ENCODE results near the gene TBL2. TPM values are rescaled to one million over a fixed set of nuclear protein-coding genes. Genes with fewer than 3 reads are reported as not detected.
A peak's percentile ranks its signal among the peaks of the same experiment; 100 is the strongest.
"Not testable (repeated sequence)": the region's sequence is repeated elsewhere in the genome, so short reads cannot be mapped to it uniquely, and the experiment has no call there.

The TBL2 gene
- polyA plus RNA-seq, 4 donors = 37.0 to 46.1 (median 42.2) TPM

DNA sequence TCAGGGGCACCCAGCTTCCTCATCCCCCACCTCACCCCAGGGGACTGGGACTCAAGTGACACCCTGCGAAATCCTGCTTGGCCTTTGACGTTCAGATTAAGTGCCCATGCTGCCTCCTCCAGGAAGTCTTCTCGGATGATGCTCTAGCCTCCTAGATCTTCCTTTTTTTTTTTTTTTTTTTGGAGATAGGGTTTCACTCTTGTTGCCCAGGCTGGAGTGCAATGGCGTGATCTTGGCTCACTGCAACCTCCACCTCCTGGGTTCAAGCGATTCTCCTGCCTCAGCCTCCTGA is 29.3 kb upstream of the TBL2 start:
- not testable (repeated sequence) for DNase-seq (ENCODE audit: low read depth in 4 of 4, low spot score in 3 of 4)

- DNase-seq (ENCODE audit: low read depth in 4 of 4, low spot score in 3 of 4) = peak in 1 of 4 donors; percentile 41
Measured at GRCh38 chr7:73606801-73607691, 28.7 kb upstream of the TBL2 start.

DNA sequence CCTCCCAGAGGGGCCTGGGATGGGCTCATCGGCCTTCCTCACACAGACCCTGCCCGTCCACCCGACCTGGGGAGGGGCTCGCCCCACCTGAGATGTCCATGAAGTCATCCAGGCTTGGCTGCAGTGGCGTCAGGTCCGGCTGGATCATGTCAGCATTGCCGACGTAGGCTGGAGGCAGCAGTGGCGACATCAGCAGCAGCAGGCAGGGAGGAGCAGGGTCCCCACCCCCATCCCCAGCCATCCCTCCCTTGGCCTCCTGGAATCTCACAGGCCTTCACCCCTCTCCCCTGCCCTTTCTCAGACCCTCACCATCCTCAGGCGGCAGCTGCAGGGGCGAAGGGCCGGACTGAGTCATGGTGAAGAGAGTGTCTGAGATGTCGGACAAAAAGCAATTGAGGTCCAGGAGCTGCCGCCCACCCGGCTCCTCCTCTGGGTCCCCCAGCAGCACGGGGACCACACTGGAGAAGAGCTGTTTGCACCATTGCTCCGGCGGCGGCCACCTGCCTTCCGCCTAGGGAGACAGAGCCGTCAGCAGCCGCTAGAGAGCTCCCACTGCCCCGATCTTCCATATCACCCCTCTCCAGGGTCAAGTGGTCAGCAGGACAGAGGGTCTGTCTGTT is 27.3 kb upstream of the TBL2 start:
- no peak for DNase-seq (ENCODE audit: low read depth in 4 of 4, low spot score in 3 of 4)

DNA sequence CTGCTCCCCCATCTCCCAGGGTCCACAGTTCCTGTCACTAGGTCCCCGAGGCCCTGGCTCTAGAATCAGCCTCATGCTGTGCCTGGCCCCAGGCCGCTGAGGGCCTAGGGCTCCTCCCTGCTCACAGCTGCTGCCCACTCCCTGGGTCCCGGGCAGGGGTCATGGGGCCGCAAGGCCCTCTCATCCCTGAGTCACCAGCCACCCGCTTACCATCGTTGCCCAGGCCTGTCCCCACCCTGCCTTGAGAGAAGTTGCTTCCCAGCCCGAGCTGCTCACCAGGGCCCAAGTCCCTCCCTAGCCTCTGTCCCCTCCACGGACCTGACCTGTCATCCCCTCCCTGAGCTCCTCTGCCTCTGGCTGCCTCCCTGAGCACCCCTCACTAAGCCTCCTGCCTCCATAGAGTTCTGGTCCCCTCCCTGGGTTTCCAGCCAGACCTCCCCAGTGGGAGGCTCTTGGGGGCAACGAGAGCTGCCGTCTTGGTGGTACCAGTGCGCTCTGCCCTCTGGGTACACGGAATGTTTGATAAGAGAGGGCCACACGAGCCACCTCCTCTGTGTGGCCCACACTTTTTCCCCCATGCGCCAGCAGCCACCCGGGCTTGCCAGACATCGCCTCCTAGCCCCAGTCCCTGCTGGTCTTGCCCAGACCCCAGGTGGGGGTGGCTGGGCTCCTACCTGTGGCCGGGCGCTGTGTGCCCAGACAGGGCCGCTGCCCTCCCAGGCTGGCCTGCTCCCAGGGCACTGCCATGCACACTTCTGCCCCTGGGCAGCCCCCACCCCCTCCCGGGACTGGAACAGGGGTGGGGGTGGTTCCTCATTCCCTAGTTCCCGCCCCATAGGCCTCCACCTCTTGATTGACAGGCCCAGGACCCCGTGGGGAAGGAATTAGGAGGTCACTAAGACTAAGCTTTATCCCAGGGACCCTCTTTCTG is 24.6 kb upstream of the TBL2 start:
- DNase-seq (ENCODE audit: low read depth in 4 of 4, low spot score in 3 of 4) = no peak

DNA sequence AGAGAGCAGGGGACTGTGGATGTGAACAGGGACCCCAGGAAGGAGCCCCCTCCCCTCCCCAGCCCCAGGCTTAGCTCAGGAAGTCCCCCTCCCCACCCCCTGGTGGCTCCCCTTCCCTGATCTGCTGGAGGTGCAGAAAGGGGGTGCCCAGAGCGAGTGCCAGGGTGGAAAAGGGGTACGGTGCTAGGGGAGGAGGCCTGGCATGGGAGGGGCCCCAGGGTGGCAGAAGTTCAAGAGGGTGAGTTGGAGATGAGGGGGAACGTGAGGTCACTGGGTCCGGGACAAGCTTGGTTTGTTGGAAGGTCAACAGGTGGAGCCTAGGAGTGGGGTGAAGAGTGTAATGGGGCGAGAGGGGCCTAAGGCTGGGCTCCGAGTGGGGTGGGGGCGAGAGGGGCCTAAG is 21.5 kb upstream of the TBL2 start:
- DNase-seq (ENCODE audit: low read depth in 4 of 4, low spot score in 3 of 4) = no peak

GRCh38 chr7:73599151-73599882 is 20.9 kb upstream of the TBL2 start:
- no peak for DNase-seq (ENCODE audit: low read depth in 4 of 4, low spot score in 3 of 4)

DNA sequence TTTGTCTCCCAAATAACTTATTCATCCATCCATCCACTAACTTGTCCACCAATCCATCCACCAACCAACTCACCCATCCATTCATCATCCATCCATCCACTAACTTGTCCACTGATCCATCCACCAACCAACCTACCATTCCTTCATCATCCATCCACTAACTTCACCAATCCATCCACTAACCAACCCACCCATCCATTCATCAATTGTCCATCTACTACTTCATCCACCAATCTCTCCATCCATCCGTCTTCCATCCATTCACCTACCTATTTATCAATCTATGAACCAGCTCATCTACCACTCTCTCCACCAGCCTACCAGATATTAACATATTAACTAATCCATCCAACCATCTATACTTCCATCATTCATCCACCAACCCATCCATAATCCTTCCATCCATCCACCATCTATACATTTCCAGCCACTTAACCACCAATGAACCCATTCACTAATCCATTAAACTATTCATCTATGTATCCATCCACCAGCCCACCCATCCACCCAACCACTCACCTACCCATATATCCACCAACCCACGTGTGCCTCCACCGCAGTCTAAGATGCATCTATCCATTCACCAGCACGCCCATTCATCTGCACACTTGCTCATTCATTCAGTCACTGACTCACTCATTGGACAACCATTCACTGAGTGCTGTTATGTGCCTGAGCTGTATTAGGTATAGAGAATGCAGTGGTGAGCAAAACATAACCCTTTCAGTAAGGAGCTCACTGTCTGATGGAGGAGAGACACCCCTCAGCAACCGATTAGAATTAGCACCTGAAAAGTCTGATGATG is 19.8 kb upstream of the TBL2 start:
- DNase-seq (ENCODE audit: low read depth in 4 of 4, low spot score in 3 of 4) = no peak

- no peak for DNase-seq (ENCODE audit: low read depth in 4 of 4, low spot score in 3 of 4)
Measured at GRCh38 chr7:73596191-73597065, 18.0 kb upstream of the TBL2 start.

- no peak for DNase-seq (ENCODE audit: low read depth in 4 of 4, low spot score in 3 of 4)
Measured at GRCh38 chr7:73595358-73595757, 17.0 kb upstream of the TBL2 start.

DNA sequence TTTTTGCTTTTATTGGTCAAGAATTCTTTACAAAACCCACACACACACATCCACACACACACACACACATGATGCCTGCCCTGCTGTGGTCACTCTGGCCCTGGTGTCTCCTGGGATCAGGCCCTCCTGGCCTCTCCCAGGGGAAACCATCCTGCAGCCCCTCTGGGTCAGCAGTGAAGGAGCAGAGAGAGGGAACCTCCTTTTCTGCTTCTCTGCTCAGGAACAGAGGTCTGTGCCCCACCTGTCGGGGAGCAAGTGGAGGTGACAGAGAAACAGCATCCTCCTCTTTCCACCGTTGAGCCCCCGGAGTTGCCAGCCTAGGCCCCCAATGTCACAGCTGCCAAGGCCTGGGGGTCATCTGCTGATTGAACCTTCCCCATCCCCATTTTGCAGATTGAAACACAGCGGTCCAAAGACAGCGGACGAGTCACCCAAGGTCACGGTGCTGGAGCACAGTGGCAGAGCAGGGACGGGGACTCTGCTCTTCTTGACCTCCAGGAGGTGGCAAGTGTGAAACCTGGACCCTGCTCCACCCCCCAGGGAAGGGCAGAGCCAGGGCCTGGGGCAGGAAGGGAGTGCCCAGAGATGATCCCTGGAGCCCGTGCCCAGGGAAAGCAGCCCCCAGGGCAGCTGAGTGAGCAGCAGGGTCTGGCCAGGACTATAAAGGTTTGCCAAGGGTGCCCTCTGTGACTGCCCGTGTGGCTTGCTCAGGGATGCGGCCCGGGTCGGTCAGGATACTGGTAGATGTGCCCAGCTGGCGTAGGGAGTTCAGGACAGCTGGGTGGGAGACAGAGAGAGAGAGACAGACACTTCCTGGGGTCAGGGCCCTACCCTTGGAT is 15.0 kb upstream of the TBL2 start:
- no peak for DNase-seq (ENCODE audit: low read depth in 4 of 4, low spot score in 3 of 4)

DNA sequence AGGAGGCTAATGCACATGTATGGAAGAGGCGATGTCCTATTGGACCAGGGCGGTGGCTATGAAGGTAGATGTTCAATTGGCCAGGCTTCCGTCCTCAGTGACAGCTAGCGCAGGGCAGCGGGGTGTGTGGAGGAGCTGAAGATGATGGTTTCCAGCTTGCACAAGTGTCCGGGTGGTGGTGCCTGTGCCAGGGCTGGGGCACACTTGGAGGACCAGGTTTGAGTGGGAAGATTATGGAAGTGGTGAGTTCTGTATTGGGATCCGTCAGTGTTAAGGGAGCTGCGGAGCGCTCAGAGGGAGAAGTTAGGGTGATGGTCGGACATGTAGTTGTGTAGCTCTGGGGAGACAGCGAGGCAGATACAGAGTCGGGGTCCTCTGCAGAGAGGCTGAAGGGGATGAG is 8.5 kb upstream of the TBL2 start:
- DNase-seq (ENCODE audit: low read depth in 4 of 4, low spot score in 3 of 4) = no peak

- DNase-seq (ENCODE audit: low read depth in 4 of 4, low spot score in 3 of 4) = no peak
Measured at GRCh38 chr7:73585196-73585595, 6.8 kb upstream of the TBL2 start.

DNA sequence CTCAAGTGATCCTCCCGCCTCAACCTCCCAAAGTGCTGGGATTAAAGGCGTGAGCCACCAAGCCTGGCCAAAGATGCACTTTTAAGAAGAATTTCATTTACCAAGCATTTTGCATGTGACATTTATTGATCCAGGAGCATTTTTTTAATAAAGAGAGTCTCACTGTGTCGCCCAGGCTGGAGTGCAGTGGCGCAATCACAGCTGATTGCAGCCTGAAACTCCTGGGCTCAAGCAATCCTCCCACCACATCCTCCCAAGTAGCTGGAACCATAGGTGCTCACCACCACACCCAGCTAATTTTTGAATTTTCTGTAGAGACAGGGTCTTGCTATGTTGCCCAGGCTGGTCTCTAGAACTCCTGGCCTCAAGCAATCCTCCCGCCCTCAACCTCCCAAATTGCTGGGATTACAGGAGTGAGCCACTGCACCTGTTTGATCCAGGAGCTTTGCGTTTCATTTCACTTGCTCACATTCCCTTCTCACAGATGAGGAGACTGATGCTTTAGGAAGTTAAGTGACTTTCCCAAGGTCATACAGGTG is 4.4 kb upstream of the TBL2 start:
- no peak for DNase-seq (ENCODE audit: low read depth in 4 of 4, low spot score in 3 of 4)

GRCh38 chr7:73581006-73581405 is 2.6 kb upstream of the TBL2 start:
- DNase-seq (ENCODE audit: low read depth in 4 of 4, low spot score in 3 of 4) = not testable (repeated sequence)

- no peak for DNase-seq (ENCODE audit: low read depth in 4 of 4, low spot score in 3 of 4)
Measured at GRCh38 chr7:73577627-73578341, 595 bp downstream of the TBL2 start.

DNA sequence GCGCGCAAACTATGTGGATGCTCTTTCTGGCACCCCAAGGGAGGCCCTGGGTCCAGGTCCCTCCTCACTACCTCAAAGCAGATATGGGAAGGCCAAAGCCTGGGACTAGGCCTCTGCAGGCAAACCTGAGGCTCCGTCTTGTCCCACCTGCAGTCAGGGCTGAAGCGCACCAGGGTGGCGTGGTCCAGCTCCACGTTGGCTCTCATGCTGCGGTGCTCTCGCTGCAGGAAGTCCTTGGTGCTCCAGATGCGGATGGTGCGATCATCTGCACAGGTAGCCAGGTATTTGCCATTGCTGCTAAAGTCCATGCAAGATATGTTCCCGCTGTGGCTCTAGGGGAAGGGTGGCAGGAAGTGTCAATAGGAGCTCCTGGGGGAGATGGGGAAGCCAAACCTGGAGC is 4.6 kb downstream of the TBL2 start:
- DNase-seq (ENCODE audit: low read depth in 4 of 4, low spot score in 3 of 4) = no peak

GRCh38 chr7:73573276-73573675 is 5.1 kb downstream of the TBL2 start:
- no peak for DNase-seq (ENCODE audit: low read depth in 4 of 4, low spot score in 3 of 4)
